Esophagus muscularis mucosa (tissue), 4 donors: Measurements from ENCODE around the gene KLF13.

Experiments
- CTCF ChIP-seq, 3 experiments: fragments of 200-600 bp in 2 of 3; fragments of 450-650 bp in 1 of 3; sonication (generic) in 2 of 3; IDR thresholded peaks; one replicate each; pipeline ENCODE4 v1.5.1; 2017 to 2019; ENCODE audit warnings: antibody characterized with exemption in 3 of 3, mild to moderate bottlenecking in 2 of 3, moderate library complexity in 1 of 3
- EP300 ChIP-seq: sonication (generic); formaldehyde crosslinking; IDR thresholded peaks from one replicate; pipeline ENCODE4 v1.6.1; 2017; ENCODE audit warnings: antibody characterized with exemption
- POLR2A ChIP-seq: fragments of 450-650 bp; IDR thresholded peaks from one replicate; pipeline ENCODE4 v1.6.1; 2017; ENCODE audit warnings: antibody characterized with exemption, moderate library complexity, mild to moderate bottlenecking, low read depth

DNA sequence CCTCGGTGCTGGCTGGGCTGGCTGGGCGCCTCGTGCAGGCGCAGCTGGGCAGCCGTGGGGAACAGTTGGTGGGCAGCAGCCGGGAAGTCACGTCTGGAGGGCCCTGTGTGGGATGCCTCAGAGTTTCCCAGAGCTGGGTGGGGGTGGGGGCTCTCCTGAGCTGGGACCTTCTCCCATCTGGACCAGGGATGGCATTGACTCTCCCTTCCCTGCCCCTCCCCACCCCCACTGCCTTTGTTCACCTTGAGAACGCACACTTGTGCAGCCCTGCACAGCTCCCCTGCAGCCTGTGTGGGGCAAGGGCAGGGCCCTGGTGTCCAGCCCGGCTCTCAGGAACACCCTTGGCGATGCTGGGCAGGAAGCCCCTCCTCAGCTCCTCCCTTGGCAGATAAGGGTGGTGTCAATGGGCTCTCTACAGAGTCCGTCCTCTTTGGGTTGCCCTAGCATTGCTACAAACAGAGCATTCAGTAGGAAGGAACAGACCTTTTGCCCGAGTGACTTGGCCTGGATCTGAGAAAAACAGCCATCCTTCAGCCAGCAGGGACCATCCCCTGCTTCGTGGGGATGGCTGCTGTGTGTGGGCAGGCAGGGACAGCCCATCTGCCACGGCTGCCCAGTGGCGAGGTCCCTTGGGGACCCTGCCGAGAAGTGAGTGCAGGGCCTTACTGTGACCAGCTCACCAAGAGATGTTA lies 25.5 kb upstream of the KLF13 start:
- no peak for TF ChIP-seq CTCF (IDR thresholded peaks at IDR 0.05)
- TF ChIP-seq POLR2A, result no peak
- TF ChIP-seq EP300, result no peak
